Retinal pigment epithelial cell (primary cell): ENCODE measurements around the gene NCAN.
A peak's percentile ranks its signal among the peaks of the same experiment; 100 is the strongest.

Experiments
- DNase-seq: peaks from one replicate; pipeline ENCODE4 v3.0.0-alpha.2; 2010; ENCODE audit warnings: low read depth
- H3K4me3 ChIP-seq: 2 replicates; pipeline ENCODE4 v1.5.1; 2011; ENCODE audit warnings: mild to moderate bottlenecking, low read length, control low read depth, moderate library complexity
- TF ChIP-seq, protein P1 (sequence below): conservative IDR thresholded peaks from 2 replicates; pipeline ENCODE4 v1.5.1; 2011; ENCODE audit warnings: low read depth, low read length, control low read depth, inconsistent platforms

NCAN gene

DNA sequence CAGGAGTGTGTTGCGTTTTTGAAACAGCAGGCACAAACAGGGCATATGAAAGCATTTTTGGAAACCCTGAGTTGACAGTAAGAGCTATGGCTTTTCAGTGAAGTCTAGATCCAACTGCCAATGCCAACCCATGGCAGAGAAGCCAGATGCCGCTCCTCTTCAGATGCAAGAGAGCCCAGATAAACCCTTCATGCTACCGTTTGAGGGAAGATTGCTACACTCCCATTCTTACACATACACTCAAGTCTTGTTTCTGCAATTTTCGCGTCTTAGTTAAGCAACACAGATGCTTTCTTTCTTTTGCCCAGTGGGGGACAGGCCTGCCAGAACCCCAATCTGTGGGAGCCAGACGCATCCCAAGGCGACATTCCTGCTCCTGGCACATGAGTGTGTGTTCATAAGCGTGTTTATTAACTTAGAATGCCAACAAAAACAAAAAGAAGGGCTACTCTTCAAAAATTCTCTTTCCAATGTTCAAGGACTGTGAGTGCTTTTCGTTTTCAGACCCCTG, 30.2 kb upstream of the NCAN start:
- DNase-seq, result no peak
- TF ChIP-seq, protein P1, sequence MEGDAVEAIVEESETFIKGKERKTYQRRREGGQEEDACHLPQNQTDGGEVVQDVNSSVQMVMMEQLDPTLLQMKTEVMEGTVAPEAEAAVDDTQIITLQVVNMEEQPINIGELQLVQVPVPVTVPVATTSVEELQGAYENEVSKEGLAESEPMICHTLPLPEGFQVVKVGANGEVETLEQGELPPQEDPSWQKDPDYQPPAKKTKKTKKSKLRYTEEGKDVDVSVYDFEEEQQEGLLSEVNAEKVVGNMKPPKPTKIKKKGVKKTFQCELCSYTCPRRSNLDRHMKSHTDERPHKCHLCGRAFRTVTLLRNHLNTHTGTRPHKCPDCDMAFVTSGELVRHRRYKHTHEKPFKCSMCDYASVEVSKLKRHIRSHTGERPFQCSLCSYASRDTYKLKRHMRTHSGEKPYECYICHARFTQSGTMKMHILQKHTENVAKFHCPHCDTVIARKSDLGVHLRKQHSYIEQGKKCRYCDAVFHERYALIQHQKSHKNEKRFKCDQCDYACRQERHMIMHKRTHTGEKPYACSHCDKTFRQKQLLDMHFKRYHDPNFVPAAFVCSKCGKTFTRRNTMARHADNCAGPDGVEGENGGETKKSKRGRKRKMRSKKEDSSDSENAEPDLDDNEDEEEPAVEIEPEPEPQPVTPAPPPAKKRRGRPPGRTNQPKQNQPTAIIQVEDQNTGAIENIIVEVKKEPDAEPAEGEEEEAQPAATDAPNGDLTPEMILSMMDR, result no peak

DNA sequence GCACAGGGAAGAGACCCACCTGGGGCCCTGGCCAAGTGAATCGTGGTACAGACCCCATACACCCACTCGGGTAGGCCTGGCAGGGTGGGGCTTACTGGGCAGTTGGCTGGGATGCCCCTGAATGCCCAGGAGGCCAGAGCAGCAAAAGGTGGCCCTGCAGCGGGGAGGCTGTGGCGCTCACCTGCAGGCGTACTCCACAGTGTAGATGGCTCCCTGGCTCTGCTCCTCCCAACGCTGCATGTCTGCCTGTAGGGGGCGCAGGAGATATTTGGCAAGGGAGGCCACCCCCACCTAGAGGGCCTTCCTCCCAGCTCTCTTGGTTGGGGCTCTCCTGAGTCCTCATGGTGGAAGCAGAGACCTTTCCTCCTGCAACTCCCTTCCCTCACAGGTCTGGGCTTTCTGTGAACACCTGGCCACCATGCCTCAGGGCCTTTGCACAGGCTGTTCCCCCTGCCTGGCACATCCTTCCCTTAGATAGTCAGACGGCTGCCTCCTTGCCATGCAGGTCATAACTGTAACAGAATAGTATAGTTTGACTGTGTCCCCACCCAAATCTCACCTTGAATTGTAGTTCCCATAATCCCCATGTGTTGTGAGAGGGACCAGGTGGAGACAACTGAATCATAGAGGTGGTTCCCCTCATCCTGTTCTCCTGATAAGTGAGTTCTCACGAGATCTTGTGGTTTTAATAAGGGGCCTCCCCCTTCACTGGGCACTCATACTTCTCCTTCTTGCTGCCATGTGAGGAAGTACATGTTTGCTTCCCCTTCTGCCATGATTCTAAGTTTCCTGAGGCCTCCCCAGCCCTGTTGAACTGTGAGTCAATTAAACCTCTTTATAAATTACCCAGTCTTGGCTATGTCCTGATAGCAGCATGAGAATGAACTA, 25.7 kb upstream of the NCAN start:
- no peak for DNase-seq
- TF ChIP-seq, protein P1, result peak; percentile 79
- no peak overlapping the region for H3K4me3 ChIP-seq

More for the DNA sequence above, 30.2 kb upstream of the NCAN start:
- H3K4me3 ChIP-seq, result no peak overlapping the region

DNA sequence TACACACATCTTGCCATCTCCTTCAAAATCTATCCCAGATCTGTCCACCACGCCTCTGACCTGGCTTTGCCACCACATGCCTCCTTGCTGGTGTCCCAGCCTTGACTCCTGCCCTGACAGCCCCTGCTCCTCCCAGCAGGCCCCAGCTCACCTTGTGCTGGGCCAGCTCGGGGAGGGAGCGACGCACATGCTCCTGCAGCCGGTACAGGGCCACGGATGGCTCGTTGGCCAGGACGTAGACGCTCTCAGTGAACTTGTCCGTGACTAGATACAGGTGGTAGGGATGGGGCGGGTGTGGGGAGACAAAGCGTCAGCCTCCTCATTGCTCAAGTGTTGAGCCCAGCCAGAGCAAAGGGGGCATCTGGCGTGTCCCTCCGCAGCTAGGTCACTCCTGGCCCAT, 25.0 kb upstream of the NCAN start:
- DNase-seq, result no peak
- no peak overlapping the region for H3K4me3 ChIP-seq
- TF ChIP-seq, protein P1, result no peak

DNA sequence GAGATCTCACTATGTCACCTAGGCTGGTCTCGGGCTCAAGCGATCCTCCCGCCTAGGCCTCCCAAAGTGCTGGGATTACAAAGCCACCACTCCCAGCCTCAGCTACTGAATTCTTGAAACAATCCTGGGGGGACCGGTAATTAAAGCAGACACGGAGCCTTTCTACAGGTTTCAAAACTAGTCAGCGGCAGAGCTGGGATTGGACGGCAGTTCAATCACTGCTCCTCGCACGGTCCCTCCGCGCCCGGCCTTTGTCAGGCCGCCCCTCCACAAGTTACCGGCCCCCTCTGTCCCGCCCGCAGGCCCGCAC, 20.0 kb upstream of the NCAN start:
- peak overlapping the region; percentile 80 for H3K4me3 ChIP-seq
- DNase-seq, result no peak
- TF ChIP-seq, protein P1, result no peak

DNA sequence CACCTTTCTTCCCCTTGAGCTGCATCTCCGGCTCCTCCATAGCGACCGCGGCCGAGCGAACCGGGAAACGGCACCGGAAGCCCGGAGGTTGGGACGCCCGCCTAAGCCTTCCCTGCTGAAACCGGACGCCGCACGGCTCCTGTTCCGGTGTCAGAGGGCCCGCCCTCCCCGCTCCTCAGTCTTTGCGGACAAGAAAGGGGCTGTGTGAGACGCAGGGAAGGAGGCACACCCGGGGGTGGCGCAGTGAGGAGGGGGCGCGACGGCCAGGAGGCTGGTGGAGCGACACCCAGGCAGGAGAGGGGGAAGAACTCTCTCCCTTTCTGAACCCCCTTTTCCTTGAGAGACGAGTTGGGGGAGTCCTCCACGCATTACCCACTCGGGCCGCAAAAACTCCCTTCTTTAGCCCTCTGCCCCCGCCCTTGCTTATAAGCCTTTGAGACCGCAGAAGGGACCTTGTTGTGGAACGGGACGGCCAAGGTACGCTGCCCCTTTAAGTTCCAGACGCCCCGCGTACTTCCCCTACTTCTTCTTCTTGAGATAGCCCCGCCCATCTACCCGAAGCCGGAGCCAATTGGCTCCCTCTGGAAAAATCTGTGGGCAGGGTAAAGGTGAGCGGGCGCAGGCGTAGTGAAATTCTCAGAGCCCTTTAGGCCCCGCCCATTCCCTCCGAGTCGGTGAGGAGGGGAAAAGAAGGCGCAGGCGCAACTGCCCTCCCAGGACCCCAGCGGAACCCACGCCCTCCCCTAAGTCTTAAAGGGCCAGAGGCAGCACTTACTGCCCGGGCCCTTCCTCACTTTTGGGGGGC, 19.5 kb upstream of the NCAN start, which contains the start of the genes BORCS8 and RFXANK:
BORCS8 (minus strand) TSS at position 75 of the 805 bp plus-strand sequence; CDS start at position 40, 35 bp downstream.
RFXANK (plus strand) TSS at position 181 of the 805 bp plus-strand sequence. CDS start 1,689 bp downstream, outside the sequence.
- TF ChIP-seq, protein P1, result no peak
- H3K4me3 ChIP-seq, result peak within 1 kb of the TSS; percentile 80
- DNase-seq, result peak; percentile 94

DNA sequence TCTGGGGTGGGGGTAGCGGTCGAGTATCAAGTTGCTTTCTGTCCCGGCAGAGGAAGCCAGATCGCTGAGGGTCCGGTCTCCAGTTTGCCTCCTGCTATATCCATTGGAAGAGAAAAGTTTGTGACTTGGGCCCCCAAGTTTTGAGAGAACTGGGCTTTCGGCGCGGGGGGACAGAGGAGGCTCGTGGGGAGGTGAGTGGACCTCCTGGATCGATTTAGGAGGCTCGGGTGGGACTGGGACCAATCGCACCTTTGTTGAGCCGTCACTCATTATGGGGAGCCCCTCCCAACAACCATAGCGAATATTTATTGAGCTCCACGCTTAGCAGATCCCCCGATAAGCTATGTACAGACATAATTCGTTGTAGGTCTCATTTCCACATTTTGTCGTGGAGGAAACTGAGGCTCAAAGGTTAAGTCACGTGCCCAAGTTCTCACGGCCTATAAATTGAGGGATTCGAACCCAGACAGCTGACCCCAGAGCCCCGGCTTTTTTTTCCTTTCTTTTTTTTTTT, 18.8 kb upstream of the NCAN start:
- peak overlapping the region; percentile 80 for H3K4me3 ChIP-seq
- DNase-seq, result no peak
- TF ChIP-seq, protein P1, result no peak
